GM19240 (cell line): ENCODE measurements around the gene DNASE1L1.

ENCODE experiments used
- DNase-seq: peaks from one replicate; pipeline ENCODE4 v3.0.0; 2011; ENCODE audit warnings: low spot score; ENCODE audit not compliant: insufficient read length

DNASE1L1 gene

GRCh38 chrX:154367474-154368308 is 41.4 kb downstream of the DNASE1L1 start:
- DNase-seq: no peak

- DNase-seq: no peak
Observed at GRCh38 chrX:154366666-154367055, 42.4 kb downstream of the DNASE1L1 start.

GRCh38 chrX:154365997-154366665 is 42.9 kb downstream of the DNASE1L1 start:
- DNase-seq: no peak

GRCh38 chrX:154365052-154365600 is 43.9 kb downstream of the DNASE1L1 start:
- DNase-seq: no peak

- DNase-seq: no peak
Observed at GRCh38 chrX:154363706-154364439, 45.2 kb downstream of the DNASE1L1 start.

- no peak for DNase-seq
Observed at GRCh38 chrX:154362085-154362742, 46.8 kb downstream of the DNASE1L1 start.

- DNase-seq: no peak
Observed at GRCh38 chrX:154360155-154360713, 48.8 kb downstream of the DNASE1L1 start.

GRCh38 chrX:154359362-154360154 is 49.5 kb downstream of the DNASE1L1 start:
- no peak for DNase-seq

GRCh38 chrX:154358829-154359228 is 50.2 kb downstream of the DNASE1L1 start:
- no peak for DNase-seq

- DNase-seq: no peak
Observed at GRCh38 chrX:154358011-154358410, 51.0 kb downstream of the DNASE1L1 start.

- no peak for DNase-seq
Observed at GRCh38 chrX:154357205-154357604, 51.8 kb downstream of the DNASE1L1 start.

- DNase-seq: no peak
Observed at GRCh38 chrX:154356596-154356995, 52.5 kb downstream of the DNASE1L1 start.

- DNase-seq: no peak
Observed at GRCh38 chrX:154355776-154356140, 53.3 kb downstream of the DNASE1L1 start.

GRCh38 chrX:154355094-154355775 is 53.8 kb downstream of the DNASE1L1 start:
- DNase-seq: no peak

- no peak for DNase-seq
Observed at GRCh38 chrX:154354516-154354915, 54.5 kb downstream of the DNASE1L1 start.

- DNase-seq: no peak
Observed at GRCh38 chrX:154354013-154354412, 55.0 kb downstream of the DNASE1L1 start.

GRCh38 chrX:154353172-154353843 is 55.7 kb downstream of the DNASE1L1 start:
- no peak for DNase-seq

- DNase-seq: no peak
Observed at GRCh38 chrX:154352466-154352865, 56.6 kb downstream of the DNASE1L1 start.

- DNase-seq: no peak
Observed at GRCh38 chrX:154352012-154352401, 57.0 kb downstream of the DNASE1L1 start.
